CD8-positive, alpha-beta memory T cell (primary cell): ENCODE results near the gene RFC5. TPM values are rescaled to one million over a fixed set of nuclear protein-coding genes. Genes with fewer than 3 reads are reported as not detected.
A peak's percentile ranks its signal among the peaks of the same experiment; 100 is the strongest.

Experiments used
- CTCF ChIA-PET: fragments of 350-600 bp; sonication (Branson Sonifier 250); formaldehyde crosslinking; loops from one replicate; lab custom pipeline; 2021; ENCODE audit warnings: antibody characterized with exemption; lab: Charles Lee
- POLR2A ChIA-PET: fragments of 350-600 bp; sonication (Branson Sonifier 250); formaldehyde crosslinking; loops from one replicate; lab custom pipeline; 2021; ENCODE audit warnings: antibody characterized with exemption; lab: Charles Lee
- DNase-seq, 5 donors: peaks; one replicate each; pipeline versions ENCODE4 v3.0.0 to v3.0.0-alpha.2; 2020 to 2022; ENCODE audit warnings: mixed read lengths in 1 of 5
- H3K27ac ChIP-seq: one replicate; pipeline ENCODE4 v1.7.0; 2013; ENCODE audit warnings: low read depth, mild to moderate bottlenecking, low read length, moderate library complexity
- H3K27me3 ChIP-seq: 2 replicates; pipeline ENCODE4 v1.7.0; 2013; ENCODE audit warnings: low read length, mild to moderate bottlenecking; ENCODE audit not compliant: insufficient read depth, poor library complexity, severe bottlenecking
- H3K36me3 ChIP-seq: 2 replicates; pipeline ENCODE4 v1.7.0; 2013; ENCODE audit warnings: mild to moderate bottlenecking, low read length, moderate library complexity; ENCODE audit not compliant: insufficient read depth
- H3K4me1 ChIP-seq: 2 replicates; pipeline ENCODE4 v1.7.0; 2013; ENCODE audit warnings: mild to moderate bottlenecking, low read length, moderate library complexity; ENCODE audit not compliant: insufficient read depth
- H3K4me3 ChIP-seq: 2 replicates; pipeline ENCODE4 v1.7.0; 2013; ENCODE audit warnings: mild to moderate bottlenecking, low read length
- H3K9me3 ChIP-seq: 2 replicates; pipeline ENCODE4 v1.7.0; 2013; ENCODE audit warnings: mild to moderate bottlenecking, low read length
- H3K27ac Mint-ChIP-seq, 8 donors: one replicate each; pipeline ENCODE4 v1.8.0; 2020 to 2021; ENCODE audit warnings: mixed read lengths in 8 of 8, mild to moderate bottlenecking in 6 of 8, inconsistent platforms in 3 of 8, moderate library complexity in 3 of 8
- H3K27me3 Mint-ChIP-seq, 2 donors: one replicate each; pipeline ENCODE4 v1.8.0; 2020 to 2021; ENCODE audit warnings: mixed read lengths in 2 of 2, mild to moderate bottlenecking in 1 of 2, moderate library complexity in 1 of 2
- H3K36me3 Mint-ChIP-seq, 3 donors: one replicate each; pipeline ENCODE4 v1.8.0; 2020 to 2021; ENCODE audit warnings: mixed read lengths in 3 of 3, inconsistent platforms in 1 of 3, mild to moderate bottlenecking in 1 of 3
- H3K4me1 Mint-ChIP-seq, 3 donors: one replicate each; pipeline ENCODE4 v1.8.0; 2020 to 2021; ENCODE audit warnings: mixed read lengths in 3 of 3, inconsistent platforms in 1 of 3, mild to moderate bottlenecking in 1 of 3
- H3K4me3 Mint-ChIP-seq, 7 donors: one replicate each; pipeline ENCODE4 v1.8.0; 2020 to 2021; ENCODE audit warnings: mixed read lengths in 7 of 7, mild to moderate bottlenecking in 6 of 7, moderate library complexity in 4 of 7, inconsistent platforms in 2 of 7
- H3K9me3 Mint-ChIP-seq, 5 donors: one replicate each; pipeline ENCODE4 v1.8.0; 2020 to 2022; ENCODE audit warnings: mixed read lengths in 5 of 5, mild to moderate bottlenecking in 3 of 5, moderate library complexity in 2 of 5, inconsistent platforms in 1 of 5
- polyA plus RNA-seq: library from polyadenylated mRNA; unstranded; fragments of 300-500 nt; fragmentation: Illumina TruSeq; gene quantifications from one replicate; pipeline ENCODE4 v1.2.3, GENCODE V29; 2021
- total RNA-seq, 2 experiments: library from RNA; stranded (reverse); gene quantifications; one replicate each; pipeline ENCODE4 v1.2.3, GENCODE V29; 2021

RFC5 gene
- total and polyA plus RNA-seq, 3 experiments from 2014 or later: 14.0 to 67.4 (median 66.1) TPM

DNA sequence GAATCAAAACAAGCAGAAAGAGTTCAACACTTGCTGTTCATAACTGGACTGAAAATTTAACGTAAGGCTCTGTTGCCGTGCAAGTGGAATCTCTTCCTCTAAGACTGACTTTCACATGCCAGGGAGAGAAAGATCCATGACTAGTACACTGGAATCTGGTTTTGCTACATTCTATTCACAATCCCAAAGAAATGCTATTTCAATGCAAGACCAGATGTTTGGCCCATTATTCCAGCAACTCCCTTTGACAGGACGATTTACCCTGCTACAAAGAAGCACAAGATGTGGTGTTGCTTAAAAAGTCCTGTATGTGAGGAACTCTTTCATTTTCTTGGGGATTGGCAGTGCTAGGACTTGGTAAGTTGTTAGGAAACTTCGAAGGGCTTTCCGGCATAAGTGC is 17.4 kb downstream of the RFC5 start:
- Histone ChIP-seq H3K4me1 (no peaks in the 10 kb centered on the region), H3K36me3 (peaks cover 37% of the 10 kb centered on the region), H3K9me3 (no peaks in the 10 kb centered on the region), H3K27me3 (no peaks in the 10 kb centered on the region), H3K27ac (no peak overlapping the region), H3K4me3 (no peak overlapping the region)
- CTCF ChIA-PET: no interaction called here
- POLR2A ChIA-PET: interaction anchor here (0.6 kb wide), 1 partner anchor 49 kb away, joined by 5 read pairs; no protein-coding TSS in a partner anchor
- no peak for DNase-seq
- Mint-ChIP-seq H3K9me3 (no peaks in the 10 kb centered on the region), H3K27ac (peak overlapping the region in 4 of 8 donors; percentile 11 to 59 (median 53)), H3K4me3 (no peak overlapping the region), H3K27me3 (peaks cover 0 to 1% of the 10 kb centered on the region in 2 donors), H3K36me3 (peaks cover 0 to 86% (median 12%) of the 10 kb centered on the region in 3 donors), H3K4me1 (peaks cover 0 to 4% (median 0%) of the 10 kb centered on the region in 3 donors)

DNA sequence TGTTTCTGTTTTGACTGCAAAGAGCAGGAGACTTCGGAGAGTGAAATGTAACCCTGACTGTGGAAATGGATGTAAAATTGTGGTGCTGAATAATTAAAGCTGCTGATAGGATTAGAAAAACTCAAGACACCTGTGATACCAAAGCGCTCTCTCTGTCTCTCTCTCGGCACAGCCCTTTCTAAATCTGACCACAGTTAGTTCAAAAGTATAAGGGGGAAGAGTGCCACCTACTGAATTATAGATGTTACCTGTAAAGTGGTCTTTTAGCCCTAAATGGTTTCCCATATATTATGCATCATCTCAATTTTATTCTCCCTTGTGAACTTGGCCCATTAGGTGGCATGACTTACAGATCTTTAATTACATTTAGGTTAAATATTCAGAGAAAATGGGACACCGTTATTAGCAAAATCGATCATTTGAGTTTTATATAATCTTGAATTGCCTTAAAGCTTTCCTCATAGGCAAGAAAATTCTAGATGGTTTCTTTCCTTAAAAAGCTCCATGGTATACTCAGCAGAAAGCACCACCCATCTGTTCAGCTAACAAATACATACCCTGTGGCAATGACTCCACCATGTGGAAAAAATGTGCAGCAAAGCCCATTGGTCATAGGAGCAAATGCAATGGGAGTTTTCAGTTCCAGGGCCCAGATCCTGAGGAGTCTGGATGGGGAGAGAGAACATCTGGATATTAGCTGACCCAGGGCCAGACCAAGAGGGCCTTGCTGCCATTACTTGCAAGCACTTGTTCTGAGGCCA is 18.1 kb downstream of the RFC5 start:
- Mint-ChIP-seq H3K4me1 (peaks cover 0 to 4% (median 0%) of the 10 kb centered on the region in 3 donors), H3K4me3 (no peak overlapping the region), H3K9me3 (no peaks in the 10 kb centered on the region), H3K36me3 (peaks cover 0 to 88% (median 14%) of the 10 kb centered on the region in 3 donors), H3K27me3 (peaks cover 0 to 1% of the 10 kb centered on the region in 2 donors), H3K27ac (peak overlapping the region; percentile 9 to 75 (median 40))
- CTCF ChIA-PET: interaction anchor here (1.5 kb wide), 1 partner anchor 9 kb away, joined by 4 read pairs; no protein-coding TSS in a partner anchor
- POLR2A ChIA-PET: interaction anchor here (0.6 kb wide), 1 partner anchor 50 kb away, joined by 5 read pairs; no protein-coding TSS in a partner anchor
- no peaks in the 10 kb centered on the region for H3K4me1 ChIP-seq
- H3K4me3 ChIP-seq: no peak overlapping the region
- H3K27ac ChIP-seq: no peak overlapping the region
- H3K27me3 ChIP-seq: no peaks in the 10 kb centered on the region
- H3K36me3 ChIP-seq: peaks cover 37% of the 10 kb centered on the region
- no peak for DNase-seq
- no peaks in the 10 kb centered on the region for H3K9me3 ChIP-seq

DNA sequence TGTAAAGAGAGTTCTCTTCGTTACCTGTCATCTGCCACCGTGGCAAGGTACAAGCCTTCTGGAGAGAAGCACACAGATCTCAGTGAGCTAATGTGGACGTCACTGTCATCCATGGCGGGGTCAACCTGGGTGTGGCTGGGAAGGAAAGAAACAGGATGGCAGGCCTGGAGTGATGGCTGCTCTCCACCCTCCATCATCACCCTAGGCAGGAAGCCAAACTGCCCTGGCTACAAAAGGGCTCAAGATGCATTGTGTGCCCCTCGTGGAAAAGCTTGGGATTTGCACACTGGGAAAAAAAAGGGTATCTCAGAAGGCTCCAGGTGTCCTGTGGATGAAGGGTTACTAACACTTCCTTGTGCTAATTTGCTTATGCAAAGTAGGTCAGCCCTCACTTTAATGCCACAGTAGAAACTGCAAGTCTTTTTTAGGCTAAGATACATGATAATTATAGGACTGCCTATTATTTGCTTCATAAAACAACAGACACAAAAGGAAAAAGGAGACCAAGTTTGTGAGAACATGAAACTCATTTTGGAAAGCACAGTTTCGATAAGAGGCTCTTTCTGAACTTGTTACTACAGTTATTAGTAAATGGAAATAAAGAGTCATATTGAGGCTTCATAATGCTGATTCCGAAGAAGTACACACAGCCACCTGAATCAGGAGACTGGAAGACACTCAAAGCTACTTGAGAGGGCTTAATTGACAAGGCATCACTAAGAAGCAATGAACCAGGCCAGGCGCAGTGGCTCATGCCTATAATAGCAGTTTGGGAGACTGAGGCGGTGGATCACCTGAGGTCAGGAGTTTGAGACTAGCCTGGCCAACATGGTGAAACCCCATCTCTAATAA is 18.9 kb downstream of the RFC5 start:
- Mint-ChIP-seq H3K4me1 (peaks cover 0 to 4% (median 0%) of the 10 kb centered on the region in 3 donors), H3K9me3 (no peaks in the 10 kb centered on the region), H3K27ac (peak overlapping the region in 6 of 8 donors; percentile 14 to 80 (median 55)), H3K36me3 (peaks cover 0 to 85% (median 11%) of the 10 kb centered on the region in 3 donors), H3K4me3 (peak overlapping the region in 1 of 7 donors; percentile 42), H3K27me3 (peaks cover 0 to 1% of the 10 kb centered on the region in 2 donors)
- POLR2A ChIA-PET: no interaction called here
- no peak for DNase-seq
- Histone ChIP-seq H3K4me3 (no peak overlapping the region), H3K9me3 (no peaks in the 10 kb centered on the region), H3K36me3 (peaks cover 33% of the 10 kb centered on the region), H3K27me3 (no peaks in the 10 kb centered on the region), H3K27ac (no peak overlapping the region), H3K4me1 (no peaks in the 10 kb centered on the region)
- CTCF ChIA-PET: interaction anchor here (1.5 kb wide), 1 partner anchor 8 kb away, joined by 4 read pairs; no protein-coding TSS in a partner anchor

DNA sequence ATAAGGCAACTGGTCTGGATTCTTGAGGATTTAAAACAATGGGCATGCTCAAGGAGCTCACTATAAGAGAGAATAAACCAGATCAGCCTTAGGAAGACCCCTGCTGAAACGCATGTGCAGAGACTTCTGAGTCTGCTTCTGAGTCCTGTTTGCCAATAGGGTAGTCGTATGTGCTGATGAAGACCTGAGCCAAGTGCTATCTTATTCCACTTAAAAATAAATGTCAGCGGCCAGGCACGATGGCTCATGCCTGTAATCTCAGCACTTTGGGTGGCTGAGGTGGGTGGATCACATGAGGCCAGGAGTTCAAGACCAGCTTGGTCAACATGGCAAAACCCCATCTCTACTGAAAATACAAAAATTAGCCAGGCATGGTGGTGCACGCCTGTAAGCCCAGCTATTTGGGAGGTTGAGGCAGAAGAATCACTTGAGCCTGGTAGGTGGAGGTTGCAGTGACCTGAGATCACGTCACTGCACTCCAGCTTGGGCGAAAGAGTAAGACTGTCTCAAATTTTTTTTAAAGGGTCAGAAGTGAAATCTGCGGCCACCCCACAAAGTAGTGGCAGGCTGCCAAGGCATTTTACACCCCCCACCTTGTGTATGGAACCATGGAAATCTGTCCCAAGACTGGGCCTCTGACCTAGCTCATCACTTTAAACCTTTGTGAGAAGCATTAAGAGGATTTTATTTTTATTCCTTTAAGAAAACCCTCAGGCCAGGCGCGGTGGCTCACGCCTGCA is 20.3 kb downstream of the RFC5 start:
- H3K27ac Mint-ChIP-seq: peak overlapping the region in 4 of 8 donors; percentile 5 to 32 (median 19)
- Histone ChIP-seq H3K9me3 (no peaks in the 10 kb centered on the region), H3K27ac (no peak overlapping the region), H3K4me1 (no peaks in the 10 kb centered on the region), H3K36me3 (peaks cover 35% of the 10 kb centered on the region), H3K4me3 (no peak overlapping the region), H3K27me3 (no peaks in the 10 kb centered on the region)
- peaks cover 0 to 5% (median 4%) of the 10 kb centered on the region in 3 donors for H3K4me1 Mint-ChIP-seq
- CTCF ChIA-PET: interaction anchor here (1.6 kb wide), 1 partner anchor 162 kb away, joined by 4 read pairs; no protein-coding TSS in a partner anchor
- H3K36me3 Mint-ChIP-seq: peaks cover 6 to 82% (median 16%) of the 10 kb centered on the region in 3 donors
- POLR2A ChIA-PET: no interaction called here
- H3K9me3 Mint-ChIP-seq: no peaks in the 10 kb centered on the region
- peaks cover 0 to 1% of the 10 kb centered on the region in 2 donors for H3K27me3 Mint-ChIP-seq
- no peak overlapping the region for H3K4me3 Mint-ChIP-seq
- no peak for DNase-seq

DNA sequence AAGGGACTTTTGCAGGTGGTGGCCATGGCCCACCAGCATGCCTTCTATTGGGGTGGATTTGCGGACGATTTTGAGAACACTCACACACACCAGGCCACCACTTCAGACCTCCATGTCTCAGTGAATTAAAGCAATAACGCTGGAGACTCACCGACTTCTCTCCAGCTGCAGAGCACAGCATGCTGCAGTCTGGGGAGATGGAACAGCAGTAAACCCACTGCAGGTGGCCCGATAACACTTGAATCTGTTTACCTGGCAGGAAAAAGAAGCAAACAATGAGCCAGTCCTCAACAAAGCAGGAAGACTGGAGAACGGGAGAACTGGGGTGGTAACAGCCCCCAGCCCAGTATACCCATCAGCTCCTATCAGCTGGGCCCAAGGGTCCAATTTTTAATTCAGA is 21.6 kb downstream of the RFC5 start:
- CTCF ChIA-PET: no interaction called here
- Histone ChIP-seq H3K27me3 (no peaks in the 10 kb centered on the region), H3K27ac (no peak overlapping the region), H3K4me1 (no peaks in the 10 kb centered on the region), H3K9me3 (no peaks in the 10 kb centered on the region), H3K4me3 (no peak overlapping the region), H3K36me3 (peaks cover 48% of the 10 kb centered on the region)
- Mint-ChIP-seq H3K27ac (peak overlapping the region in 2 of 8 donors; percentile 26 to 43), H3K4me3 (no peak overlapping the region), H3K9me3 (no peaks in the 10 kb centered on the region), H3K36me3 (peaks cover 11 to 86% (median 23%) of the 10 kb centered on the region in 3 donors), H3K27me3 (peaks cover 0 to 1% of the 10 kb centered on the region in 2 donors), H3K4me1 (peaks cover 0 to 9% (median 4%) of the 10 kb centered on the region in 3 donors)
- DNase-seq: no peak
- POLR2A ChIA-PET: no interaction called here

- H3K9me3 Mint-ChIP-seq: no peaks in the 10 kb centered on the region
- H3K4me3 Mint-ChIP-seq: no peak overlapping the region
- Histone ChIP-seq H3K9me3 (no peaks in the 10 kb centered on the region), H3K36me3 (peaks cover 27% of the 10 kb centered on the region), H3K27me3 (no peaks in the 10 kb centered on the region), H3K4me1 (no peaks in the 10 kb centered on the region), H3K27ac (no peak overlapping the region), H3K4me3 (no peak overlapping the region)
- peaks cover 11 to 75% (median 20%) of the 10 kb centered on the region in 3 donors for H3K36me3 Mint-ChIP-seq
- POLR2A ChIA-PET: no interaction called here
- CTCF ChIA-PET: no interaction called here
- no peaks in the 10 kb centered on the region for H3K27me3 Mint-ChIP-seq
- peaks cover 7 to 21% (median 12%) of the 10 kb centered on the region in 3 donors for H3K4me1 Mint-ChIP-seq
- H3K27ac Mint-ChIP-seq: peak overlapping the region in 3 of 8 donors; percentile 43 to 60 (median 53)
- DNase-seq: no peak
Observed at GRCh38 chr12:118042091-118042490, 25.6 kb downstream of the RFC5 start.

GRCh38 chr12:118044075-118044474 is 27.6 kb downstream of the RFC5 start:
- Mint-ChIP-seq H3K4me3 (no peak overlapping the region), H3K36me3 (peaks cover 11 to 70% (median 20%) of the 10 kb centered on the region in 3 donors), H3K27me3 (no peaks in the 10 kb centered on the region), H3K4me1 (peaks cover 10 to 28% (median 16%) of the 10 kb centered on the region in 3 donors), H3K9me3 (no peaks in the 10 kb centered on the region), H3K27ac (peak overlapping the region in 2 of 8 donors; percentile 1 to 52)
- no peaks in the 10 kb centered on the region for H3K9me3 ChIP-seq
- ChIA-PET CTCF (interaction anchor here (1.5 to 1.8 kb wide), 2 partner anchors 9 to 12 kb away, joined by 3 to 4 read pairs; no protein-coding TSS in a partner anchor), POLR2A (no interaction called here)
- H3K4me1 ChIP-seq: no peaks in the 10 kb centered on the region
- H3K4me3 ChIP-seq: no peak overlapping the region
- no peaks in the 10 kb centered on the region for H3K27me3 ChIP-seq
- H3K36me3 ChIP-seq: peaks cover 27% of the 10 kb centered on the region
- DNase-seq: no peak
- no peak overlapping the region for H3K27ac ChIP-seq
